DND-41 (cell line): Measurements from ENCODE around the gene SURF2.
"Not testable (repeated sequence)": the region's sequence is repeated elsewhere in the genome, so short reads cannot be mapped to it uniquely, and the experiment has no call there.

ENCODE experiments used
- ATAC-seq: fragments of 200-7000 bp; cut with Tn5 transposase; 3 replicates; pipeline ENCODE4 v1.9.1; 2021; ENCODE audit warnings: low read depth; ENCODE audit not compliant: insufficient read depth
- DNase-seq: peaks from one replicate; pipeline ENCODE4 v3.0.0-alpha.2; 2020
- H2AFZ ChIP-seq: 2 replicates; pipeline ENCODE4 v1.6.0; 2012; ENCODE audit warnings: low read depth, low read length
- H3K27ac ChIP-seq: 2 replicates; pipeline ENCODE4 v1.5.1; 2012; ENCODE audit warnings: low read length, inconsistent platforms
- H3K27me3 ChIP-seq: fragments of 200-600 bp; sonication (generic); 2 replicates; pipeline ENCODE4 v1.6.0; 2012; ENCODE audit warnings: low read length, mild to moderate bottlenecking, inconsistent platforms; ENCODE audit not compliant: insufficient read depth, poor library complexity
- H3K36me3 ChIP-seq: 2 replicates; pipeline ENCODE4 v1.5.1; 2012; ENCODE audit warnings: low read length, inconsistent platforms; ENCODE audit not compliant: insufficient read depth
- H3K4me1 ChIP-seq: 2 replicates; pipeline ENCODE4 v1.5.1; 2012; ENCODE audit warnings: mild to moderate bottlenecking, low read length; ENCODE audit not compliant: insufficient read depth
- H3K4me2 ChIP-seq: 2 replicates; pipeline ENCODE4 v1.6.0; 2012; ENCODE audit warnings: mild to moderate bottlenecking, moderate library complexity, low read length, inconsistent platforms; ENCODE audit not compliant: insufficient read depth
- H3K4me3 ChIP-seq, 2 experiments: fragments of 200-600 bp in 1 of 2; shearing (Covaris generic) in 1 of 2; 2 replicates each; pipeline ENCODE4 v1.5.1; 2012 to 2016; ENCODE audit warnings: inconsistent platforms in 2 of 2, low read length in 2 of 2, mild to moderate bottlenecking in 2 of 2, low read depth in 1 of 2, moderate library complexity in 1 of 2
- H3K79me2 ChIP-seq: 2 replicates; pipeline ENCODE4 v1.6.0; 2012; ENCODE audit warnings: low read length, inconsistent platforms; ENCODE audit not compliant: insufficient read depth
- H3K9ac ChIP-seq: 2 replicates; pipeline ENCODE4 v1.6.0; 2012; ENCODE audit warnings: low read depth, mild to moderate bottlenecking, inconsistent platforms, low read length, moderate library complexity
- H3K9me3 ChIP-seq: 2 replicates; pipeline ENCODE4 v1.5.1; 2012; ENCODE audit warnings: low read length, moderate library complexity, mild to moderate bottlenecking, inconsistent platforms; ENCODE audit not compliant: insufficient read depth, severe bottlenecking
- H4K20me1 ChIP-seq: 2 replicates; pipeline ENCODE4 v1.6.0; 2012; ENCODE audit warnings: low read length; ENCODE audit not compliant: insufficient read depth
- CTCF ChIP-seq: IDR thresholded peaks from 2 replicates; pipeline ENCODE4 v1.5.1; 2012; ENCODE audit warnings: borderline replicate concordance, low read length, moderate library complexity, mild to moderate bottlenecking; ENCODE audit not compliant: poor library complexity, severe bottlenecking; ENCODE audit errors: extremely low read depth
- EZH2 ChIP-seq: IDR thresholded peaks from 3 replicates; pipeline ENCODE4 v1.6.1; 2012; ENCODE audit warnings: borderline replicate concordance, low read depth, mild to moderate bottlenecking, moderate library complexity, low read length, inconsistent platforms; ENCODE audit not compliant: severe bottlenecking

SURF2 gene

GRCh38 chr9:133333566-133333965, 22.8 kb upstream of the SURF2 start:
- Histone ChIP-seq H3K9ac (no peak overlapping the region), H2AFZ (no peak overlapping the region), H3K4me2 (peak overlapping the region; percentile 95; the same call in 1 of the 2 replicates), H3K4me3 (no peak overlapping the region), H3K4me1 (peaks cover 30% of the 10 kb centered on the region), H3K79me2 (peaks cover 33% of the 10 kb centered on the region), H3K36me3 (peaks cover 47% of the 10 kb centered on the region), H3K27me3 (no peaks in the 10 kb centered on the region), H4K20me1 (peaks cover 41% of the 10 kb centered on the region), H3K27ac (no peak overlapping the region), H3K9me3 (no peaks in the 10 kb centered on the region)
- ATAC-seq = no peak
- no peak for TF ChIP-seq CTCF
- no peak for TF ChIP-seq EZH2
- DNase-seq = no peak

- Histone ChIP-seq H2AFZ (no peak overlapping the region), H3K36me3 (peaks cover 47% of the 10 kb centered on the region), H3K9ac (peak overlapping the region; percentile 79; the same call in 1 of the 2 replicates), H3K27me3 (no peaks in the 10 kb centered on the region), H4K20me1 (peaks cover 41% of the 10 kb centered on the region), H3K9me3 (no peaks in the 10 kb centered on the region), H3K4me3 (peak overlapping the region in 1 of 2 experiments; percentile 88; a peak in 2 of 4 replicates), H3K4me2 (peak overlapping the region; percentile 95), H3K27ac (no peak overlapping the region), H3K79me2 (peaks cover 33% of the 10 kb centered on the region), H3K4me1 (peaks cover 30% of the 10 kb centered on the region)
- TF ChIP-seq CTCF (no peak), EZH2 (no peak)
- ATAC-seq (no peak), DNase-seq (no peak)
Measured at GRCh38 chr9:133334161-133334560, 22.2 kb upstream of the SURF2 start.

- ATAC-seq = not testable (repeated sequence)
Measured at GRCh38 chr9:133334888-133335287, 21.5 kb upstream of the SURF2 start.

GRCh38 chr9:133335924-133336811, 20.2 kb upstream of the SURF2 start, which contains the start of gene SURF6:
TSS of gene SURF6 (minus strand) at chr9:133336188. CDS start at chr9:133336132, 56 bp downstream.
- peak within 1 kb of the TSS; percentile 74 to 88; a peak in 3 of 4 replicates for H3K4me3 ChIP-seq
- peaks cover 30% of the 10 kb centered on the region for H3K4me1 ChIP-seq
- ATAC-seq (peak; percentile 96), DNase-seq (peak; percentile 92)
- peaks cover 38% of the 10 kb centered on the region for H4K20me1 ChIP-seq
- TF ChIP-seq EZH2 = no peak
- no peak for TF ChIP-seq CTCF
- H2AFZ ChIP-seq = peak within 1 kb of the TSS; percentile 84
- peaks cover 56% of the 10 kb centered on the region for H3K36me3 ChIP-seq
- peaks cover 33% of the 10 kb centered on the region for H3K79me2 ChIP-seq
- H3K27me3 ChIP-seq = no peaks in the 10 kb centered on the region
- peak within 1 kb of the TSS; percentile 87 for H3K27ac ChIP-seq
- H3K9ac ChIP-seq = peak within 1 kb of the TSS; percentile 79
- H3K9me3 ChIP-seq = no peaks in the 10 kb centered on the region
- peak within 1 kb of the TSS; percentile 95 for H3K4me2 ChIP-seq

More at GRCh38 chr9:133334888-133335287, 21.5 kb upstream of the SURF2 start:
- not testable (repeated sequence) for H3K9me3 ChIP-seq, H3K27ac ChIP-seq, DNase-seq, H2AFZ ChIP-seq, H3K27me3 ChIP-seq
- H3K4me3 ChIP-seq = peak overlapping the region; percentile 74 to 88; a peak in 3 of 4 replicates
- peak overlapping the region; percentile 95 for H3K4me2 ChIP-seq
- H3K9ac ChIP-seq = peak overlapping the region; percentile 79
- peaks cover 33% of the 10 kb centered on the region for H3K79me2 ChIP-seq
- peaks cover 30% of the 10 kb centered on the region for H3K4me1 ChIP-seq
- H4K20me1 ChIP-seq = peaks cover 41% of the 10 kb centered on the region
- peaks cover 52% of the 10 kb centered on the region for H3K36me3 ChIP-seq
